ENCODE results near the gene ELAVL4.

DNA sequence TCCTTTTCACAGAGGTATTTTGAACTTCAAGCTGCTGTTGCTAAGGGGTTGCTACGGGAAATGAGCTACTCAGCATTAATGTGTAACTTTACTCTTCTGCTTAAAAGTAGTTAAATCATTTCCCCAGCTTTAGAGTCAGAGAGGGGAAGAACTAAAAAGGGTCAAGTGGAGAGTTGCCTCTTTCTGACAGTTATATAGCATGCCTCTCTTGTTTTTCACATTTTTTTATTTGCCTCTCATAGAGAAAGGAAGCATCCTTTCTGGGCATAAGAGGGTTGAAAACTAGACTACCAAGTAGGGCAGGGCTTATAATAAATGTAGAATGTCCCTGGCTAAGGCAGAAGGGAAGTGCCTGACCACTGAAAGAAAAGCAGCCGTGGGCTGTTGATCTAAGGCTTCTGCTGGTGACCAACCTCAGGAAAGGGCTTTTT lies 10.1 kb upstream of the ELAVL4 start:
- TF ChIP-seq GATA2 (IDR thresholded peaks at IDR 0.05; ENCODE audit: low read depth, low read length) (no peak), GATA3 (IDR thresholded peaks at IDR 0.05; ENCODE audit: low read depth, low read length) (no peak)

Measured in SH-SY5Y (cell line).